Measurements from ENCODE around the gene LDLRAD4. TPM values are rescaled to one million over a fixed set of nuclear protein-coding genes. Genes with fewer than 3 reads are reported as not detected.
A peak's percentile ranks its signal among the peaks of the same experiment; 100 is the strongest.

Gene LDLRAD4
- total and polyA plus RNA-seq, 12 donors = 3.9 to 64.5 (median 36.0) TPM

DNA sequence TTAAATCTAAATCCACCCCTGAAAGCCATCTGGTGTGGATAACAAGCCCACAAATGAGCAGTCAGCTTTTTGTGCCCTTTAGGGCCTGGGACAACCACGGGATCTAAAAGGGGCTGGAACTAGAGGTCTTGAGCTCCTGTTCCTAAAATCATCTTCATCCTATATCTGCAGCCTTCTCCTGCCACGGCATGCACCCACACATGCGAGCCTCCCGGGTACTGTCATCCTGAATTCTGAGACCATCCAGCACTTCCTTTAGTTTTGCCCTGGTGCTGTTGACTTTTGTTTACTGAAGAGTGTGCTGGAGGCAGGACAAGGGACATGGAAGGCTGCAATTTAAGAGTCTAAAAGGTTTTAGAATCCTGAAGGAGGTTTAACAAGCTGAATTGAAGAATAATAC, 324.6 kb downstream of the LDLRAD4 start:
- TF ChIP-seq, protein P1, sequence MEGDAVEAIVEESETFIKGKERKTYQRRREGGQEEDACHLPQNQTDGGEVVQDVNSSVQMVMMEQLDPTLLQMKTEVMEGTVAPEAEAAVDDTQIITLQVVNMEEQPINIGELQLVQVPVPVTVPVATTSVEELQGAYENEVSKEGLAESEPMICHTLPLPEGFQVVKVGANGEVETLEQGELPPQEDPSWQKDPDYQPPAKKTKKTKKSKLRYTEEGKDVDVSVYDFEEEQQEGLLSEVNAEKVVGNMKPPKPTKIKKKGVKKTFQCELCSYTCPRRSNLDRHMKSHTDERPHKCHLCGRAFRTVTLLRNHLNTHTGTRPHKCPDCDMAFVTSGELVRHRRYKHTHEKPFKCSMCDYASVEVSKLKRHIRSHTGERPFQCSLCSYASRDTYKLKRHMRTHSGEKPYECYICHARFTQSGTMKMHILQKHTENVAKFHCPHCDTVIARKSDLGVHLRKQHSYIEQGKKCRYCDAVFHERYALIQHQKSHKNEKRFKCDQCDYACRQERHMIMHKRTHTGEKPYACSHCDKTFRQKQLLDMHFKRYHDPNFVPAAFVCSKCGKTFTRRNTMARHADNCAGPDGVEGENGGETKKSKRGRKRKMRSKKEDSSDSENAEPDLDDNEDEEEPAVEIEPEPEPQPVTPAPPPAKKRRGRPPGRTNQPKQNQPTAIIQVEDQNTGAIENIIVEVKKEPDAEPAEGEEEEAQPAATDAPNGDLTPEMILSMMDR (IDR thresholded peaks at IDR 0.05) = no peak
- TF ChIP-seq POLR2A (IDR thresholded peaks at IDR 0.05) = no peak
- Histone ChIP-seq H3K36me3 (replicated peaks in 1 of 2) (no peaks in the 10 kb centered on the region), H3K27ac (no peak overlapping the region), H3K27me3 (no peaks in the 10 kb centered on the region), H3K9me3 (replicated peaks in 1 of 3) (no peaks in the 10 kb centered on the region), H3K4me1 (replicated peaks in 1 of 2) (peaks cover 0 to 25% of the 10 kb centered on the region in 2 donors), H3K4me3 (no peak overlapping the region)
- WGBS, 4 donors = 86 to 96% (median 93%) methylated on average over 4 of the region's 4 CpGs
- intact Hi-C loops (cut with DNase I) = no loop called here
- peak in 2 of 7 donors; percentile 12 to 14 for DNase-seq

DNA sequence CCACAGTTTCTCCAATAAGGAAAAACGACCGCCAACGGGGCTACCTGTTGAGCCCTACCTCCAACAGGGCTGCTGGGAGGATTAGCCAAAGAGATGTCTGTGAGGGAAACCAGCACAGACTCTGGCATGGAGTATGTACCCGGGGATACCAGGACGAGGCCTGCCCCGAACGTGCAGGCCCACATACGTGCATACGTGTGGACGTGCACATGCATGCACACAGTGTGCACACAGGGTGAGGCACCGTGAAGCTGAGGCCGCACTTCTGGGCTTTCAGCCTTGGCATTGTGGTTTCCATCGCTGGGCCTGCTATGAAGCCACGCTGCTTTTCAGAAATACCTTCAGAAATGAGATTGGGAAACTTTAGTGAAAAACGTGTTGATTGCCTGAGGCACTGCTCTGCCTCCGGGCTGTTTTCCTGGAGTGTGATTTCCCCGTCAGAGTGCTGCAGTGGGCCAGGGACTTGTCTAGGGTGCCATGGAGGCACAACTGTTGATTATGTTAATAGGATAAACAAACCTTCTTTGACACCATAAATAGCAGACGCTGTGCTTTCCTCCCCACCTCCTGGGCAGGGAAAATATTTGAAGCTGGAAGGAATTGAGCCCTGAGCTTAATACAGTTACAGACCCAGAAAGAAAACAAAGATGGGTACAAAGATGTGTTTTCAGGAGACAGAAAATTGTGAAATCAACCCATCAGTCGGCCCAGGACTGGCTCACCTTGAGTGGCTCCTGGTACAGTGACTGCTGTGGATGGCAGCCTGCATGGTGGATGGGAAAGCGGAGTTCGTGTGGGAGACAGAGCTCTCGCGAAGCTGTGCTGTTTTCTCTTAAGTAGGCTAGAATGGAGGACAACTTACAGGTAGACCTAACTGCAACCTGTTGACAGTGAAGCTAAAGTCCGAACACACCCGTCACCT, 325.5 kb downstream of the LDLRAD4 start:
- Histone ChIP-seq H3K4me1 (replicated peaks in 1 of 2) (peaks cover 0 to 24% of the 10 kb centered on the region in 2 donors), H3K27ac (no peak overlapping the region), H3K27me3 (no peaks in the 10 kb centered on the region), H3K36me3 (replicated peaks in 1 of 2) (no peaks in the 10 kb centered on the region), H3K9me3 (replicated peaks in 1 of 3) (no peaks in the 10 kb centered on the region), H3K4me3 (no peak overlapping the region)
- TF ChIP-seq POLR2A (IDR thresholded peaks at IDR 0.05) = no peak
- TF ChIP-seq, protein P1 (IDR thresholded peaks at IDR 0.05) = no peak
- peak in 2 of 7 donors; percentile 12 to 43 for DNase-seq
- 88 to 92% (median 90%) methylated on average over 22 to 25 of the region's 25 CpGs for WGBS, 4 donors
- intact Hi-C loops (cut with DNase I) = no loop called here

GRCh38 chr18:13544953-13545352, 326.4 kb downstream of the LDLRAD4 start:
- no peaks in the 10 kb centered on the region for H3K9me3 ChIP-seq (replicated peaks in 1 of 3)

GRCh38 chr18:13545514-13545913, 327.0 kb downstream of the LDLRAD4 start:
- intact Hi-C loops (cut with DNase I) = no loop called here
- 88 to 98% (median 96%) methylated on average over 4 of the region's 4 CpGs for WGBS, 4 donors
- H3K27me3 ChIP-seq = no peaks in the 10 kb centered on the region
- DNase-seq = peak in 2 of 7 donors; percentile 8 to 39
- H3K4me1 ChIP-seq (replicated peaks in 1 of 2) = peaks cover 0 to 25% of the 10 kb centered on the region in 2 donors
- TF ChIP-seq POLR2A (IDR thresholded peaks at IDR 0.05) = no peak
- TF ChIP-seq, protein P1 (IDR thresholded peaks at IDR 0.05) = no peak
- no peak overlapping the region for H3K27ac ChIP-seq
- H3K4me3 ChIP-seq = no peak overlapping the region
- H3K9me3 ChIP-seq (replicated peaks in 1 of 3) = no peaks in the 10 kb centered on the region
- H3K36me3 ChIP-seq (replicated peaks in 1 of 2) = no peaks in the 10 kb centered on the region

More at GRCh38 chr18:13544953-13545352, 326.4 kb downstream of the LDLRAD4 start:
- intact Hi-C loops (cut with DNase I) = no loop called here
- H3K27ac ChIP-seq = no peak overlapping the region
- peaks cover 0 to 25% of the 10 kb centered on the region in 2 donors for H3K4me1 ChIP-seq (replicated peaks in 1 of 2)
- no peaks in the 10 kb centered on the region for H3K27me3 ChIP-seq
- H3K36me3 ChIP-seq (replicated peaks in 1 of 2) = no peaks in the 10 kb centered on the region
- TF ChIP-seq, protein P1 (IDR thresholded peaks at IDR 0.05) = no peak
- TF ChIP-seq POLR2A (IDR thresholded peaks at IDR 0.05) = no peak
- WGBS, 4 donors = 96 to 98% (median 97%) methylated on average over 8 of the region's 8 CpGs
- H3K4me3 ChIP-seq = no peak overlapping the region
- DNase-seq = peak in 2 of 7 donors; percentile 10 to 25
